Ovary (tissue), 3 donors: ENCODE measurements around the gene FRMD4A.

Source experiments
- EP300 ChIP-seq: sonication (generic); formaldehyde crosslinking; IDR thresholded peaks from one replicate; pipeline ENCODE4 v1.6.1; 2017; ENCODE audit warnings: antibody characterized with exemption
- POLR2A ChIP-seq: fragments of 450-650 bp; IDR thresholded peaks from one replicate; pipeline ENCODE4 v1.6.1; 2017; ENCODE audit warnings: antibody characterized with exemption, mild to moderate bottlenecking, moderate library complexity
- TF ChIP-seq, protein P1 (sequence below), 3 donors: fragments of 450-650 bp in 2 of 3; fragments of 200-600 bp in 1 of 3; IDR thresholded peaks; one replicate each; pipeline versions ENCODE4 v1.5.1 to v1.8.0; 2016 to 2022; ENCODE audit warnings: antibody characterized with exemption in 3 of 3, mild to moderate bottlenecking in 1 of 3
- donor health status: DM: no; HTN: no; CAD: no.

DNA sequence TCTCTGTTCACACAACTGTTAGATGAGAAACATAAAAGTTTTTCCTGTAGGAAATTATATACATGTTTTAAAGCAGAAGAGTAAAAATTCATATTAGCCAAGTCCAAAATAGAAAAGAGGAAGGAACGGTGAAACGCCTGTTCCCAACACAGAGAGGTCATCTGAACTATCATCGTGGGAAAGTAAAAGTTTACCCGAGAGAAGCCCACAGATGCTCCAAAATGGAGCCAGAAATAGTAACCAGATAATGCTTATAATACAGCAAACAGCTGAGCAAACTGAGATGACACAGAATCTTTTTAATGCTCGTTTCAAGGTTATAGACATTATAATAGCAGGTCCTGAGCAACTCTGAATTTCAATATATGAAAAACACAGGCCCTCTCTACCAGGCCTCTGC lies 24.5 kb downstream of the FRMD4A start:
- TF ChIP-seq, protein P1, sequence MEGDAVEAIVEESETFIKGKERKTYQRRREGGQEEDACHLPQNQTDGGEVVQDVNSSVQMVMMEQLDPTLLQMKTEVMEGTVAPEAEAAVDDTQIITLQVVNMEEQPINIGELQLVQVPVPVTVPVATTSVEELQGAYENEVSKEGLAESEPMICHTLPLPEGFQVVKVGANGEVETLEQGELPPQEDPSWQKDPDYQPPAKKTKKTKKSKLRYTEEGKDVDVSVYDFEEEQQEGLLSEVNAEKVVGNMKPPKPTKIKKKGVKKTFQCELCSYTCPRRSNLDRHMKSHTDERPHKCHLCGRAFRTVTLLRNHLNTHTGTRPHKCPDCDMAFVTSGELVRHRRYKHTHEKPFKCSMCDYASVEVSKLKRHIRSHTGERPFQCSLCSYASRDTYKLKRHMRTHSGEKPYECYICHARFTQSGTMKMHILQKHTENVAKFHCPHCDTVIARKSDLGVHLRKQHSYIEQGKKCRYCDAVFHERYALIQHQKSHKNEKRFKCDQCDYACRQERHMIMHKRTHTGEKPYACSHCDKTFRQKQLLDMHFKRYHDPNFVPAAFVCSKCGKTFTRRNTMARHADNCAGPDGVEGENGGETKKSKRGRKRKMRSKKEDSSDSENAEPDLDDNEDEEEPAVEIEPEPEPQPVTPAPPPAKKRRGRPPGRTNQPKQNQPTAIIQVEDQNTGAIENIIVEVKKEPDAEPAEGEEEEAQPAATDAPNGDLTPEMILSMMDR (IDR thresholded peaks at IDR 0.05): no peak
- TF ChIP-seq POLR2A (no peak), EP300 (no peak)
